Effector CD8-positive, alpha-beta T cell (primary cell): ENCODE data around the gene RNF167.

Source experiments
- DNase-seq: peaks from one replicate; lab custom pipeline; 2025; lab: John Stamatoyannopoulos, UW

RNF167 gene

GRCh38 chr17:4978726-4979125 is 38.7 kb downstream of the RNF167 start:
- no peak for DNase-seq

- DNase-seq = no peak
Observed at GRCh38 chr17:4980644-4981216, 40.7 kb downstream of the RNF167 start.

- no peak for DNase-seq
Observed at GRCh38 chr17:4982305-4982704, 42.2 kb downstream of the RNF167 start.

GRCh38 chr17:4986403-4986802 is 46.3 kb downstream of the RNF167 start:
- peak; percentile 17 for DNase-seq

- peak; percentile 73 for DNase-seq
Observed at GRCh38 chr17:4986951-4987766, 47.1 kb downstream of the RNF167 start, which contains the start of gene CAMTA2. Gene CAMTA2 (minus strand): TSS chr17:4987675. CDS start chr17:4986222, 1,453 bp downstream.

- DNase-seq = no peak
Observed at GRCh38 chr17:4987767-4988567, 47.9 kb downstream of the RNF167 start.

- no peak for DNase-seq
Observed at GRCh38 chr17:4994081-4994595, 54.1 kb downstream of the RNF167 start.
